ENCODE measurements around the gene HDAC10.

GRCh38 chr22:50238755-50239154 is 12.3 kb downstream of the HDAC10 start:
- TF ChIP-seq POLR2A (IDR thresholded peaks at IDR 0.05; ENCODE audit: low read depth) (no peak), POLR2AphosphoS5 (IDR thresholded peaks at IDR 0.05) (no peak), EP300 (IDR thresholded peaks at IDR 0.05) (no peak)
- TF ChIP-seq, protein P1, sequence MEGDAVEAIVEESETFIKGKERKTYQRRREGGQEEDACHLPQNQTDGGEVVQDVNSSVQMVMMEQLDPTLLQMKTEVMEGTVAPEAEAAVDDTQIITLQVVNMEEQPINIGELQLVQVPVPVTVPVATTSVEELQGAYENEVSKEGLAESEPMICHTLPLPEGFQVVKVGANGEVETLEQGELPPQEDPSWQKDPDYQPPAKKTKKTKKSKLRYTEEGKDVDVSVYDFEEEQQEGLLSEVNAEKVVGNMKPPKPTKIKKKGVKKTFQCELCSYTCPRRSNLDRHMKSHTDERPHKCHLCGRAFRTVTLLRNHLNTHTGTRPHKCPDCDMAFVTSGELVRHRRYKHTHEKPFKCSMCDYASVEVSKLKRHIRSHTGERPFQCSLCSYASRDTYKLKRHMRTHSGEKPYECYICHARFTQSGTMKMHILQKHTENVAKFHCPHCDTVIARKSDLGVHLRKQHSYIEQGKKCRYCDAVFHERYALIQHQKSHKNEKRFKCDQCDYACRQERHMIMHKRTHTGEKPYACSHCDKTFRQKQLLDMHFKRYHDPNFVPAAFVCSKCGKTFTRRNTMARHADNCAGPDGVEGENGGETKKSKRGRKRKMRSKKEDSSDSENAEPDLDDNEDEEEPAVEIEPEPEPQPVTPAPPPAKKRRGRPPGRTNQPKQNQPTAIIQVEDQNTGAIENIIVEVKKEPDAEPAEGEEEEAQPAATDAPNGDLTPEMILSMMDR (IDR thresholded peaks at IDR 0.05): no peak
